NCI-H2081 (cell line): ENCODE data around the gene NPIPB6.

Experiments
- DNase-seq, 2 experiments: peaks; one replicate each; lab custom pipeline; 2025; lab: John Stamatoyannopoulos, UW

The NPIPB6 gene

DNA sequence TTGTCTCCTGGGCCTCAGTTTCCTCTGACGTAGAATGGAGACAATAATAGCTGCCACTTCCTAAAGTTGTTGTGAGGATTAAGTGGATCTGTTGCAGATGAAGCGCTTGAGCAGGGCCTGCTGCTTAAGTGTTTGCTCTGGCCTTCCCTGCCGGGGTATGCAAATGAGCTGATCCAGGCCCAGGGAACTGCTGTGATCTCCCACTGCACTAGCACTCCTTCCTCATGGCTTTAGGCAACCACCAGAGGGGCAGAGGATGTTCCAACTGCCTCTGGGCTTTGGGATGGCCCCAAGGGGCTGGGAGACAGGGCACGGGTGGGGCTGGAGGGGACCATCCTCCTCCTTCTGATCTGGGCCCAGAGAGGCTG lies 64.8 kb downstream of the NPIPB6 start:
- no peak for DNase-seq

DNA sequence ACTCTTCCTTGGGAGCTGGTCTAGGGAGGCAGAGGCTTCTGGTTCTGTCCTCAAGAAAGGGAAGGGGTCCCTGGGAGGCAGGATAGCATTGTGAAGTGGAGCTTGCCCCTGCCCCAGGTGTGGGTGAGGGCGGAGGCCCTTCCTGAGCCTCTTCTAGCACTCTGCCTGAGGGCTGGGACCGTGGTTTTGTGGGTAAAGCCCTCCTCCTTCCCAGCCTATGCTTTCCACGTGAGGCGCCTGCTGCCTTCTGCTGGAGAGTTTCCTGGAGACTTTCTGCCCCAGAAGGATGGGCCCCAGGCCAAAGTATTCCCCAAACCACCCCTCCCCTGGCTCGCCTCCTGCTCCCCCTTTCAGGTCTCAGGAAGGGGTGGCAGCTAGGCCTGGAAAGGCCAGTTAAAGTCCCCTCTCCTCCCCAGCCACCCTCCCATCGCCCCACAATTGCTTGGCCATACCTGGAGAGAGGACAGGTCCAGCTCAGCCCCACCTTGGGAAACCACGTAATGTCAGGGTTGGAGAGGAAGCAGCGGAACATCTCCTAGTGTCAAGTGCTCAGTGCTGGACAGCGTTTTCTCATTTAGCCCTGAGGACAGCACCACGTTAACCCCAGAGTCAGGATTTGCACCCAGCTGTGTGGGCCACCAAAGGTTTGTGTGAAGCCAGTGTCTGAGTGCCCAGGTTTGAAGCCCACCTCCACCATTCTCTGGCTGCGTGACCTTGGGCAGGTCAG lies 65.4 kb downstream of the NPIPB6 start:
- DNase-seq = no peak

DNA sequence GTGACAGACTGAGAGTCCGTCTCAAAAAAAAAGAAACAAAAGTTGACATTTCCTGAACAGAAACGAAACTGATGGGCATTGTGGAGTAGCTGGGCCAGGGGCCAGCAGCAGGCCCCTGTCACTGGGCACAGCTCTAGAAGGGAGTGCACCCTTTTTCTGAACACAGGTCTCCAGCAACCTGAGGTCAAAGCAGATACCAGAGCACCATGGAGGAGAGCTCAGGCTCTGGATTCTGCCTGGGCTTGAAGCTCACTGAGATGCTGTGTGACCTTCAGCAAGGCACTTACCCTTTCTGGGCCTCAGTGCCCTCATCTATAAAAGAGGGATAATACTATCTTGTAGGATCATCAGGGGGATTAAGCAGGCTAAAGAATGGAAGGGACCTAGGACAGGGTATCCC lies 66.0 kb downstream of the NPIPB6 start:
- no peak for DNase-seq

GRCh38 chr16:28295276-28295675 lies 68.0 kb downstream of the NPIPB6 start:
- DNase-seq = no peak

GRCh38 chr16:28294201-28294600 lies 69.1 kb downstream of the NPIPB6 start:
- no peak for DNase-seq

GRCh38 chr16:28293601-28293960 lies 69.7 kb downstream of the NPIPB6 start:
- DNase-seq = no peak

DNA sequence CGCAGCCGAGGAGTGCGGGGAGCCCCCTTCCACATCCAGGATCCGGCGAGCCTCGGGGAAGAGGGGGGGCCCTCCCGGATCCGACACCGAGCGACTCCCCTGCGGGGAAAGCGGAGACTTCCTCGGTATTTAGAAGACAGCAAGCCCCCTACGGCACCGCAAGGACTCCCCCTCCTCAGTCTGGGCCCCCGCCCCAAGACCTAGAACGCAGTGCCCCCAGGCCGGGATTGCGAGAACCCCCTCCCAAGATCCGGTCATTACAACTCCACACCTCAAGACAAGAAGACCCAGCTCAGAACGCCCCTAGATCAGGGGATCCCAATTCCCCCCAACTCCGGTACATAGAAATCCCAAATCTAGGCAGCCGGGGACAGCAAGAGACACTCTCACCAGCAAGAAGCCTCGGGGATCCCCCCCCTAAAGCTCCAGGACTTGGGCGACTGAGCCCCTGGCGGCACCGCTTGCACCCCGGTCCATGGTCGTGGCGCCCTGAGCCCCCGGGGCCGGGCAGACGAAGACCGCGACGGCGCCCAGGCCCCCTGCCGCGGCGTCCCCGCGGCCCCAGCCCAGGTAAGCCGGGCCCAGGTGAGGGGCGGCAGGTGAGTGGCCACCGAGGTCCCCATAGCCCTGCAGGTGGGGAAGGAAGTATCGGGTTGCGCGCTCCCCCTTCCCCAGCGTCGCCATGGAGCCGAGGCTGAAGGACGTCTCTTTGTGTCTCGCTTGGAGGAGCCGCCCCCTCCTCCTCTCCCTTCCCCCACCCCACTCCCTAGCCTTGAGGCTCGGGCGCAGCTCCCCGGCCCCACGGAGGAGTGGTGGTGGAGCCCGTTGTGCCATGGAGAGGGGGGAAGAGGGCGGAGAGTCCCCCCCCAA lies 70.3 kb downstream of the NPIPB6 start:
- DNase-seq = peak; percentile 77 to 83
